ENCODE results near the gene SDCCAG8.

Gene SDCCAG8

DNA sequence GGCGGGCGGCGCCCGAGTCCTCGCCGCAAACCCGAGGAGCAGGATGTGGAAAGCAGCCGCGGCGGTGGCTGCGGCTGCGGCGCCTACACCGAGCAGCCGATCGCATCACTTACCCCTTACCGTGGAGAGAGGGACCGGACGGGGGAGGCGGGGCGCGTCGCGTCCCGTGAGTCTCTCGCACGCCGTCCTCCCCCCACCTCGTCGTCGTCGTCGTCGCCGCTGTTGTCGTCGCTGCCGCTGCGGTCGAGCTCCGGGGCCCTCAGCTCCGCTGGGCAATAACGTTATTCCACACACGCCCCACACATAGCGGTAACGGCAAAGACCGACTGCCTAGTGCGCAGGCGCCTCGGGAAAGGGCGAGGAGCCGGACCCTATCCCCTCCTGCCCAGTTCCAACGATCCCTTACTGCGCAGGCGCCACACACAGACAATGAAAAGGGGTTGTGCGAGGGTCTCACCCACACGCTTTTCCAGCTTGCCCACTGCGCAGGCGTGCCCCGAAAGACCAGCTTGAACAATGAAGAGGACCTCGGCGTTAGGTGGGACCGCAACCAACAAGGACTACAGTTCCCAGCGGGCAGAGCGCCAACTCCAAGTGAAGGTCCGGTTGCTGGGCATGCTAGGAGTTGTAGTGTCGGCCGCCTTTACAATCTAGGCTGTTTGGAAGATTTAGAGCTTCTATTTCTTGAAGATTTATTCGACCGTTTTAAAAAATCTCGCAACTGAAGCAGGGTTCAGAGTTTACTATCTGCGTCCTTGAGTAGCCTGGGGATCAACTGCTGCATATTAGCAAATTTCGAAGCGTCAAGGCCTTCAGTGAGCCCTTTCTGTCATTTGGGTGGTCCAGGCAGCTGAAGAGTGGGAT lies 682 bp upstream of the SDCCAG8 start, which contains the start of gene CEP170:
TSS of gene CEP170 (minus strand) at position 355 of the 864 bp plus-strand sequence. CDS start 30,001 bp downstream, outside the sequence.
- peak; percentile 98 for DNase-seq

DNA sequence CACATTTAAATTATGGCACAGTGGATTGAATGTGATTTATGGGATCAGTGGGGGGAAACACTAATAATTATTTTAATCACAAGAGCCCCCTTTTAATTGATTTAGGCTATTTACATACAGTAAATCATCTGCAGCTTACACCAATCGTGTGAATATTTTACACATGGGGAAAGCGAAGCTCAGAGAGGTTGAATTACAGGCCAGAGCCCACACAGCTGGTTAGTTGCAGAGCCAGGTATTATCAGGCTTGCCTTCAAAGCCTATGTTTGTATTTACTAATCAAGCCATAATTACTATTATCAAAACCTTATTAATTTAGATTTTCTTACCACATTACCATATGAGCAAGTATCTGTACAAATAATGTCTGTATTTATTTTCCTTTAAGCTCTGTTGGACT lies 749 bp downstream of the SDCCAG8 start:
- peak; percentile 50 for DNase-seq

DNA sequence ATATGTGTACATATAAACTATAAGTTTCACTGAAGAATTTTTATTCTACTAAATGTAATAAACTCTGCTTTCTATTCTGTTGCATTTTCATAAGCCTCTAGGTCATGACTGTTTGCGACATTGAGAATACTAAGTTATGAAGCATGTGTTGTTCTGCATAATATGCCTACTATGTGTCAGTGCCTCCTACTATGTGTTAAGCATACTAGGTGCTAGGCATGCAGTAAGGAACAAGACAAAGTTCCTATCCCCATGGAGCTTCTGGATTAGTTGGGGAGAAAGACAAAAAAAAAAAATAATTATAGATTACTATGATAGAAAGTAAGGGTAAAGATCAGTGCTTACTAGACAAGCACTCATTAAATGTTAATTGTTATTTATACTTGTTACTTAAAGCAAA lies 1.3 kb downstream of the SDCCAG8 start:
- no peak for DNase-seq

DNA sequence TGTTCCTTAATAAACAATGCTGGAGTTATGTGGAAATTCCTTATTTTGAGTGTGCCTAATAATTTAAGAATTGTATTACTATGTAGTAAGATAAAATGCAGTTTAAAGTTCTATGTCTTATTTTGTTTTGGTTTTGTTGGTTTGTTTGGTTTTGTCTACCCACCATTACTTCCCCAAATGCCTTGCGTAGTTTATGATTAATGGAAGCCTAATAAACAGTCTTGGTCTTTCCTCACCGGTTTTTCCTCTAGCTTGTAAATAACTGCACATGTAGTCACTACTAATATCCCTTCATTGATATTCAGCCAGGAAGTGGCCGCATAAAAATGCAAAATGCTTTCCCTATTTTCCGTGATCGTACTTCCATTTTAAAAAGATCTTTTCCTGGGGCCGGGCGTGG lies 2.9 kb downstream of the SDCCAG8 start:
- no peak for DNase-seq

DNA sequence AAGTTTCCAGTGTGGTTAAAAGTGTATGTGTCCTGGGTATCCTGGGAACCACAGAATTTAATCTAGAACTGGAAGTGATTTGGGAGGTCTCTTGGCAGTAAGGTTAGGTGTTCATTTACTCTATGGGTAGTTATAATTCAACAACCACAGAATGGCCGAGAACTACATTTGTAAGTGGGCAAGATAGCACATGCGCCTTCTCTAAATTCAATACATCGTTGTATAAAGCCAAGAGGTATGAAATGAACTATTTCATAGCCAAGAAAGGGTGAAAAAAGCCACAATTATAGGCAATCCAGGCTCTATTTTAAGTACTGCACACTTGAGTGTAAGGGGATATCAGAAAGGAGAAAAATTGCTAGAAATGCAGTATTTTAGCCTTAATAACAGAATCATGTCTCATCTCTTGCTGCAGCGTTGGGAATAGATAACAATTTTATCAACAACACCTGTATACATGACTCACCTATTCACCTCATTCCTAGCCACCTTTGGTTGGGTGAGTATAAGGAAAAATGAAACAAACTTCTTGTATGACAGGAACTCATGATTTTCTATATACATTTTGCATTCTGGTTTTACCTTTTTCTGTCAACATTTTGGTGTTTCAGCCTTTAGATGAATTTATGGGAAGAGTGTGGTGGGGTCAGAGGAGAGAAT lies 4.5 kb downstream of the SDCCAG8 start:
- no peak for DNase-seq

DNA sequence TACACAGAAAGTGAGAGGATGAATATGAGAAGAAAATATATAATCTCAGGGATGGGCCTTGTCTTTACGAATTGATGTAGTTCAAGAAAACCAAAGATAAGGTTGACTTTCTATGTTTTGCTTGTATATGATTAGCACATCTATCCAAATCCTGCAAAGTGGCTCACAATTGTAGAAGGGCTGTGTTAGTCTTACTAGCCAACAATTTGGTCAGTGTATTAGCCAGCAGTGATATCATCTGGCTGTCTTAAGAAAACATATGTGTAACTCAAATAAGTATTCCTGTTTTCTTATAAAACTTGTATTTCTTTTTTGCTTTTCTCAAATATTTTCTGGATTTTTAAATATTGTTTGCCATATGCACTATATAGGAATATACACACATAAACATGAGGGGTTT lies 5.5 kb downstream of the SDCCAG8 start:
- no peak for DNase-seq

DNA sequence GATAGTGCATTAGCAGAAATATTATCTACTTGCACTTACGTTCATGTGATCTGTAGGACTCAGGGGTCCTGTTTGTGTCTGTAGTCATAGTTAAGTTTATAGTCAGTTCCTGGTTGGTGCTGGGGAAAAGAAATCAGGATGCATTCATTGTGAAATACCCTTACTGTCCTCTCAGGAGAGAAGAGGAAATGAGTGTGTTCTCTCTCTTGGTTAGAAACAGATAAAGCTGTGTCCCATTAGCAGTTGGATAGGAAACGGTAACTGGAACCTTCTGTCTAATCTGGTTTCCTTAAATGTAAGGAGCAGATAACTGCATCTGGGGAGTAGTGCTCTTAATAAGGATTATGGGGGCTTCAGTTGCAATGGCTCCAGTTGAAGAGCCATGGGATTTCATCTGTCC lies 8.9 kb downstream of the SDCCAG8 start:
- peak; percentile 85 for DNase-seq

DNA sequence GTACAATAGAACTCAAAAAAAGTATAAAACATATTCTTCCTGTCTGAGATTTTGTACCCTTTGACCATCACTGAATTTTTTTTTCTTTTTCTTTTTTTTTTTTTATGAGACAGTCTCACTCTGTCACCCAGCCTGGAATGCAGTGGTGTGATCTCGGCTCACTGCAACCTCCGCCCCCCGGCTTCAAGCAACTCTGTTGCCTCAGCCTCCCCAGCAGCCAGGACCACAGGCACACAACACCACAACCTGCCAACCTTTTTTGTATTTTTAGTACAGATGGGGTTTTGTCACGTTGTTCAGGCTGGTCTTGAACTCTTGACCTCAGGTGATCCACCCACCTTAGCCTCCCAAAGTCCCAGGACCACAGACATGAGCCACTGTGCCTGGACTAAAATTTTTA lies 10.4 kb downstream of the SDCCAG8 start:
- no peak for DNase-seq

DNA sequence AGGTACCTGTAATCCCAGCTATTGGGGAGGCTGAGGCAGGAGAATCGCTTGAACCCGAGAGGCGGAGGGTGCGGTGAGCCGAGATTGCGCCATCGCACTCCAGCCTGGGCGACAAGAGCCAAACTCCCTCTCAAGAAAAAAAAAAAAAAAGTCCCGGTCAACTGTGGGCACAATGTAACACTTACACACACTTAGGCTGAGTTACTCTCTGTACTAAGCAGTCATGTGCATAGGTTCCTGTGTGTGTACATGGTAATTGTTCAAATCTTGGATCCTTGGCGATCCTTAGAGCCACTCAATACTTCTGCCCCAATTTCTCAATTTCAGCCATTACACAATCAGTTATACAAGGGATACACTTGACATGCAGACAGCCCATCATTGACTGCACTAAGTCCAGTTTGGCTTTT lies 11.6 kb downstream of the SDCCAG8 start:
- peak; percentile 85 for DNase-seq

DNA sequence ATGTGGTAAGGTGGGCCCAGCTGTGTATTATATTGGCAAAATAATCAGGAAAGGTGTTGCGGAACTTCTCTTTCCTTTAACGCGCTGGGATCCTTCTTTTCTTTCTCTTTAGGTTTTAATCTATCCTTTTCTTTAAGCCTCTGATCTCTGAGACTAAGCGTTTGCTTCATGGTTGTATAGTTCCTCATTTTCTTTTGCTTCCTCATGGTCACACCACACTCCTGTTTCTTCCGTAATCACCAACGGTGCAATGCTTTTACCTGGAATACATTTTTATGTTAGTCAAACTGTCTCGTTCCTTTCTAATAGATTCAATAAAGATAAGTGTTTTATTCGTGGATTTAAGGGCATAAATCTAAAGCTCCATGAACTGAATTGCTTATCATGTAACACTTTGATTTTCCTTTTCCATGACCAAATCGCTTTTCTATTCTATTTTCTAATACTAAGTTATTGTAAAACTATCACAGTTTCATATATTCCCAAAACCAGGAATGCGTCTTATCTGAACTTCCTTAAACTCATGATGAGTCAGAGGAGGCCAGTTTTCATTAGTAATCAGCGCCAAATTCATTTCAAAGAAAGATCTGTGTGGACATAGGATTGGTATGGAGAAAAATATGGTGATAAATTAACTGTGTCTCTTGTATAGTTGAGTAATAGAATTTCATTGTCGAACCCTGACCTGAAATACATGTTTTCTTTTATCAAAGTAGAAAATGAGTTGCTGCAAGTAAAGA lies 12.2 kb downstream of the SDCCAG8 start:
- peak; percentile 85 for DNase-seq

DNA sequence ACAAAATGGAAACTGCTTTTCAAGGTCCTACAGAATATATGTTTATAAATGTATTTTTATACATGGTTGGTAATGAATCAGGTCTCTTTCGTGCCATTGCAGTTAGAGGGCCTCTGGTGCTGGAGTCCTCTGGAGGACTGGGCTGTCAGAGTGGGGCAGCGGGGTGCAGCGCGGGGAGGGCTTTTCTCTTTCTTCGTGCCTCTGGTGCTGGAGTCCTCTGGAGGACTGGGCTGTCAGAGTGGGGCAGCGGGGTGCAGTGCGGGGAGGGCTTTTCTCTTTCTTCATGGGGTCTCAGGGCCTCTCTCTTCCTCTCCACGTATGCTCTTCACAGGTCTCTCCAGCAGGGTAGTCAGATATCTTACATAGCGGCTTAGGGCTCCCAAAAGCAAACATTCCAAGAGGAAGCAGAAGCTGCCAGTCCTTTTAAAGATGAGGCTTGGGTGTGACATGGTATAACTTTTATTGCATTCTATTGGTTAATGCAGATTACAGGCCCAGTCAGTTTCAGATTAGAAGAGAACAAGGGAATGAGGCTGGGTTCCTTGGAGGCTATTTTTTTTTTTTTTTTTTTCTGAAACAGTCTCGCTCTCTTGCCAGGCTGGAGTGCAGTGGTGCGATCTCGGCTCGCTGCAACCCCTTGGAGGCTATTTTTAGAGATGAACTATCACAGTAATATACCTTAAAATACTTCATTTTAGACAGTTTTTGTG lies 13.1 kb downstream of the SDCCAG8 start:
- peak; percentile 37 for DNase-seq

DNA sequence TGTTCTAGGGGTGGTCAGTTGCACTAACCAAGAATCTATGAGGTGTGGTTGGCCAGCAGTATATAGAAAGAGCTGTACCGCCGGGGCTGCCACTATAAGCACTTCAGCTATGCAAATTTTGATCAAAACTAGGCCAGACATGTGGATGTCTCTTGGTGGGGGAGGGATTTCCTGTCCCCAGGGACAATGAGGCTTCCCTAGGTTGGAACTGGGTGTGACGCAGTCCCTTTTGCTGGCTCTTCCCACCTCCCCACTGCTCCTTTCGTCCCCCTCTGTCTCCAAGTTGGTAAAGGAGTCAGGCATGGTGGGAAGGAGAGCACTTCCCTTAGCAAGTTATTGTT lies 13.6 kb downstream of the SDCCAG8 start:
- DNase-seq: no peak

DNA sequence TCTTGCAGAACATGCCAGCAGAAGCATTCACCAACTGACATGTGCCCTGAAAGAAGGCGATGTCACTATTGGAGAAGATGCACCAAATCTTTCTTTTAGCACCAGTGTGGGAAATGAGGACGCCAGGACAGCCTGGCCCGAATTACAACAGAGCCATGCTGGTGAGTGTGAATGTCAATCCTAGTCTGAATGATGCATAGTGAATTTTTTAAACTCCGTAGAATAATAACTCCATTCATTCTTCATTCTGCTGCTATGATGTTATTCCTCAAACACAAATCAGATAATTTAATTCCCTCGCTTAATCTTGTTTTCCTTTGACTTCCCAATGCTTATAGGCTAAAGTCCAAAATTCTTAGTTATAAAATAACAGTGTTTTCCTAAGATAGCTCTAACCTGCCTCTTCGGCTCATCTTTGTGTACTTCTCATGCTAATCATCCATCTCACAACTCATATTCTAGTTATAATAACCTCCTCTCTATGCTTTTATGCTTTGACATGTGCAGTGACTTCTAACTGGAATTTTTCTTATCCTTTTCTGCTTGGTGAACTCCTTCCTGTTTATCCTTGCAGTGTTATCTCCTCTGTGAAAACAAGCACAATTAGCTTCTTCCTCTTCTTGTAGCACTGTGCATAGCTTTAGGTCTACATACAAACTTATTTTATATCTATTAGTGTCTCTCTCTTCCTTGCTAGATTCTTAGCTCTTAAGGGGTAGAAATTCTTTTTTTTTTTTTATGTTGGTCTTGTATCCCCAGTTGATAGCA lies 14.4 kb downstream of the SDCCAG8 start:
- peak; percentile 63 for DNase-seq

DNA sequence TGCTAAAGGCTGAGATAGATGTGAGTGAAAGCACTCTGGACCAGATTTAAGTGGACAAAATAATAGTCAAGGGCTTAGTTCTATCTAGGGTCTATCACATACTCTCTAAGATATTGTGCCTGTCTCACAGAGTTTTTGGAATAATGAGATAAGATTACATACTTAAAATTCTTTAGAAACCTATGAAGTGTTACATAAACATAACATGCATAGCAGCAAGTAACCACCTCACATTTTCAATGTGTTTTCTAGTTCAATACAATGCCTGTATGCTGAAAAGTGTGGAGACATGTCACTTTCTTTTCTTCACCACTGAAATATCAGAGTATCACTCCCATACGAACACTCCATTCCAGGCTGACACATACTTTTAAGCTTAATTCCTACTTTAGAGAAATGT lies 16.2 kb downstream of the SDCCAG8 start:
- no peak for DNase-seq

DNA sequence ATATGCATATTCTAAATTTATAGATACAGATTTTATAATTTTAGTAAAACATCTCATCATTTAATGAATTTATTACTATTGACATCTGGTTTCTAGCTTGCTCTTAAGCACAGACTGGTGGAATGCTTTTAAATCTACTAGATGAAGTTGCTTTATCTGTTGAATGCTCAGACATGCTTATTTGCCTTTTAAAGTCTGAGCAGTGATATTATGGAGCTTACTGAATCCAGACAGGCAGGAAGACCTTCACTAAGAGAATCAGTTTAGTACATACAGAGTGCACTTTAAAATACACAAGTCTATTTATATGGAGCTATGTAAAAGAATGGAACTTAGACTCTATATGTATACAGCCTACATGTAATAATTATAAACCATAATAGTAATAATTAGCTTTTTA lies 16.6 kb downstream of the SDCCAG8 start:
- DNase-seq: no peak

DNA sequence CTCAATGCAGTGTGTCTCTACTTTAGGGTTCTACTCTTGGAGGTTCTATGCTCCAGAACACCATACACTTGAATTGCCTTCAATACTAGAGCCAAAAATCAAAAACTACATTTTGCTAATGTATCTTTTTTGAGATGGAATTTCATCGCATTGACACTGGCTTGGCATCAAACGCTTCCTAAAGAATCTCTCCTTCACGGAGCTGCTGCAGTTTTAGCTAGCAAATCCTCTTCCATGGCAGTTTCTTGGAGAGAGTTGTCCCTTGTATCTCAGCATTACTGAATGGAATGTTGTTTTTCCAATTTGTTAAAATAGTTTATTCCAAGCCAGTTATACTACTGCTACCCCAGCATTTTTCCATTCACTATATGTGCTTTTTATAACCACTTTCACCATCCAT lies 17.7 kb downstream of the SDCCAG8 start:
- DNase-seq: no peak

DNA sequence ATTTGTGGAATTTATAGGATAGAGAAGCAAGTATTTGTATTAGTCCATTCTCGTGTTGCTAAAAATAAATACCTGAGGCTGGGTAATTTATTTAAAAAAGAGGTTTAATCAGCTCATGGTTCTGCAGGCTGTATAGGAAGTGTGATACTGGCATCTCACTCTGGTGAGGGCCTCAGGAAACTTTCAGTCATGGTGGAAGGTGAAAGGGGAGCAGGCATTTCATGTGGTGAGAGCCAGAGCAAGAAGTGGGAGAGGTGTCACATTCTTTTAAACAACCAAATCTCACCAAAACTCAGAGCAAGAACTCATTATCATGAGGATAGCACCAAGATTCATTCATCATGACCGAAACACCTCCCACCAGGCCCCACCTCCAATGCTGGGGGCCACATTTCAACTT lies 18.1 kb downstream of the SDCCAG8 start:
- DNase-seq: no peak

DNA sequence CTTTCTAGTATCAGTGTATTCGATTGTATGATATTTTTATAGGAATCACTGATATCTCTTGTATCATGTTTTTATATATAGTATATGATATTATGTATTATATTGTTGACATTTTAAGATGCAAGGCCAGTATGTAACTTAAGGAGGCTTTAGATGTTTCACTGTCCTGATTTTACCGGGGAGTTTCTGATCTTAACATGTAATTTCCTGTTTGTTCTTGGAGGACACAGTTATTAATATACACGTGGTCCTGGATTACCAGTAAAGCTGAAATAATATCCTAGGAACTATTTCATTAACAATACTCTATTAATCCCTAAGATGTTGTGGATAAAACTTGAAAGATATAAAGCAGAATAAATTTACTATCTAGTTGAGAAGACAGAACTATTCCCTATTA lies 19.5 kb downstream of the SDCCAG8 start:
- no peak for DNase-seq

DNA sequence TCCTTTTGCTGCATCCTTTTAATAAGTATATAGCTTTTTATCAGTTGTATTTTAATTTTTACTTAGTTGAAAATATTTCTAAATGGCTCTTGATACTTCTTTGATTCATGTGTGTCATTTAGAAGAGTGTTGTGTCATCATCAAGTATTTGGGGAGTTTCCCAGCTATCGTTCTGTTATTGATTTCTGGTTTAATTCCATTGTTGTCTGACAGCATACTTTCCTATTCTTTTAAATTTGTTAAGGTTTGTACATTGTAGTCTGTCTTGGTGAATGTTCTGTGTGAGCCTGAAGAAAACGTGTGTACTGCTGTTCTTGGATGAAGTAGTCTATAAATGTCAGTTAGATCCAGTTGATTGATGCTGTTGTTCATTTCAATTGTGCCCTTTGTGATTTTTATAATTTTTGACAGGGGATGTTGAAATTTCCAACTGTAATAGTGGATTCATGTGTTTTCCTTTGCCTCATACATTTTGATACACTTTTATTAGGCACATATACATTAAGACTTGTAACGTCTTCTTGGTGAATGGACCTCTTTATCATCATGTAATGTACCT lies 24.8 kb downstream of the SDCCAG8 start:
- DNase-seq: no peak

DNA sequence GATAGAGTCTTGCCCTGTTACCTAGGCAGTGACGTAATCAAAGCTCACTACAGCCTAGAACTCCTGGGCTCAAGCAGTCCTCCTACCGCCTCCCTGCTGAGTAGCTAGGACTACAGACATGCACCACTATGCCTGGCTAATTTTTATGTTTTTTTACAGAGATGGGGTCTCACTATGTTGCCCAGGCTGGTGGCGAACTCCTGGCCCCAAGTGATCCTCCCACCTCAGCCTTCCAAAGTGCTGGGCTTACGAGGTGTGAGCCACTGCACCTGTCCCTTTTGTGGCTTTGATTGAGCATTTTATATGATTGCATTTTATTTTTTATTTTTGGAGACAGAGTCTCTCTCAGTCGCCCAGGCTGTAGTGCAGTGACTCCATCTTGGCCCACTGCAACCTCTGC lies 25.8 kb downstream of the SDCCAG8 start:
- no peak for DNase-seq

DNA sequence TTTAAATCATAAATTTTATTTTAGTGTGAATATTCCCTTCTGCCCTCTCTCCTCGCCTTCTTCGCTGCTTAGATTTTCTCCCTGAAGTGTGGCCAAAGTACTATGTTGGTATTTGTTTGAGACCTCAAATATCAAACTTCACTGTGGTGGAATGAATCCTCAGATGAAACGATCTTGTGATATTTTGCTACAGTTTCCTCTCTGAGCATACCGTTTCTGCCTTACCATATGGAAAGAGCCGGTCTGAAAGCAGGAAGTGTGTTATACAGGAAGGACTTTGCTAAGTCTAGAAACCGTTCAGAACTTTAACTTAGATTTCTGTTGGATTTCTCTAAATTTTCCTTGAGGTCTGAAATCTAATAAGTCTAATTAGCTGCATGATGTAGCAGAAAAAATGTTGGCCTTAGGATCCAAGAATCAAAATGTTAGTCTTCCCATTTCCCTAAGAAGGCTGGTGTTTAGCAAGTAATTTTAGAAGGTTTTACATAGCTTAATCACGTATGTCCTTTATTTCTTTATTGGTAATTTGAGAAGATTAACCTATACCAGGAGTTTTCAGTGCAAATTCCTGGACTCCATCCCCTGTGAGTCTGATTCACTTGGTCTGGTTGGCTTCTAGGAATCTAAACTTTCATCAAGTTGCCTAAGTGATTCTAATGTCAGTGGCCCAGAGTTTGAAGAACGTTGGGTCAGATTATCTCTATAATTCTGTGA lies 30.7 kb downstream of the SDCCAG8 start:
- peak; percentile 27 for DNase-seq

Data from OCI-M1 (cell line).